DMS79 (cell line): ENCODE measurements around the gene DNM3.

Experiments
- DNase-seq: peaks from one replicate; lab custom pipeline; 2025; lab: John Stamatoyannopoulos, UW

The DNM3 gene

GRCh38 chr1:172140591-172140990 lies 299.3 kb downstream of the DNM3 start:
- no peak for DNase-seq

DNA sequence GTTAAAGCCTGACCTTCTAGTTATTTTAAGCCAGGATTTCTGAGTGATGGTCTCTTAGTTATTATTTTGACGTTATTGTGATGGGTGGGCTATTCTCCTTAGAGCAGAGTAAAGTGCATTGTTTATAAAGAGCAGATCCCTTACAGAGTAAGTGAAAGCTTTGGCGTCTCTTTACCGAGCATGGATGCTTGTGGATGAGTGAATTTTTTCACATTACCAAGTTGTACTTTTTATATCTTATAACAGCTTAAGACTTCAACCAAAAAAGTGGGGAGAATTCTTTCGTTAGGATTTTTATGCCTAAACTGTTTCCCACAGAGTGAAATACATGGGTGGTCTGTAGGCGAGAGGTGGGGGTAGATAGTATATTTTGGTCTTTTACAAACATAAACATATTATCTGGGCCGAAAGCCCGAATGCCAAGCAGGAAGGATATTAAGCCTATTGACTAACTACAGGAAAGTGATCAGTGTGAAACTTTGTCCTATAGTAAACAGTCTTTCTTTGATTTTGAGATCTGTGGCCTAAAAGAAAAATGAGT lies 300.1 kb downstream of the DNM3 start:
- no peak for DNase-seq

GRCh38 chr1:172142324-172142723 lies 301.0 kb downstream of the DNM3 start:
- no peak for DNase-seq

DNA sequence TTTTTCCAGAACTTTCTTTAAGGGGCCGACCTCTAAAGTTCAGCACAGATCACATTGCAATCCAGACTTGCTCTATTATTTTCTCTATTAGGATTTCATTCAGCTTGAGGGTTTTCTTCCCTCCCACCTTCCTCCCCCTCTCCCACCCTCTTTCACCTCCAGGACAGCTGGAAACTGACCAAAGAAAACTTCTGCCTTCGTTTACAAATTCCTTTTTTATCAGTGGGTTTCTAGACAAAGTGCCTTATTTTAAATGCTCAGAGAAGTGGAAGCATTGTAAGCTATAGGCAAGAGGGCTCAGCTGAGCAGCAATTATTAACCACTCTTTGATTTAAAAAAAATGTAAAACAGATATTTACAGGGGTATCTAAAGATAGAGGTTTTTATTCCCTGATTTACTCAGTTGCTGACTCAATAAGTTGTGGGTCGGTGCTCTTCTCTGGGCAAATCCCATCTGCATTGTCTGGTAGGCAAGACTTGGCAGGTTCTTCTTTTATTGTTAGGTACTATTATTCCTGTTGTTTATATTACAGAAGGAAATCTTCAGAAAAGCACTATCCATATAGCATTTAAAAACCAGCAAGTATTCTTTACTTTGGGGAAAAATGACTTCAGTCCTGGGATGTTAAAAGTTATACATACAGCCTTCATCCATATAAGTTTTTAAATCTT lies 302.2 kb downstream of the DNM3 start:
- no peak for DNase-seq

DNA sequence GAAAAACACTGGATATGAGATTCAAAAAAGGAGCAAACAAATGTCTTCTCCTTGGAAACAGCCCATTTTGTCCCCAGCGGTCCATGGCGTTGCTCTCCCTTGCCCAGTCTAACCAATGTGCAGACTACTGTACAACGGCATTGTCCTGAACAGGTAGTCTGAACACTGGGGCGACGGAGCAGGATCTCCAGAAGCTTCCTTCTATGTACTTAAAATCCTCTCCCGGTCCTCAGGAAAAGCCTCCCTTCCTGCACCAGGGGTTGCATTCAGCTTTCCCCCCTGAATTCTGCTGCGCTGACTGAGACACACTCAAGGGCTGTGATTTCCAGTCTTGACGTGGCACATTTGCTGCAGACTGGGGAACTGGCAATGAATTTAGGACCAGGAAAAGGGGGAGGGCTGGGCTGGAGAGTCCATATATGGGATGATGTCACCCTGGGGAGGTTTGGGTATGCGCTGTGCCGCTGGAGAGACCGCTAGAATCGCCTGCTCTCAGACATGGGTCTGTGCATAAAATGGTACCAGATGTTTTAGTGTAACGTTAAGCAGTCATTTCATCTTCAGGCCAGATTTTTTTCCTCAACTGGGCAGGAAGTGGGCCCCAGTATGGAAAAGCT lies 303.3 kb downstream of the DNM3 start:
- DNase-seq: no peak

GRCh38 chr1:172145231-172145651 lies 303.9 kb downstream of the DNM3 start:
- DNase-seq: no peak

DNA sequence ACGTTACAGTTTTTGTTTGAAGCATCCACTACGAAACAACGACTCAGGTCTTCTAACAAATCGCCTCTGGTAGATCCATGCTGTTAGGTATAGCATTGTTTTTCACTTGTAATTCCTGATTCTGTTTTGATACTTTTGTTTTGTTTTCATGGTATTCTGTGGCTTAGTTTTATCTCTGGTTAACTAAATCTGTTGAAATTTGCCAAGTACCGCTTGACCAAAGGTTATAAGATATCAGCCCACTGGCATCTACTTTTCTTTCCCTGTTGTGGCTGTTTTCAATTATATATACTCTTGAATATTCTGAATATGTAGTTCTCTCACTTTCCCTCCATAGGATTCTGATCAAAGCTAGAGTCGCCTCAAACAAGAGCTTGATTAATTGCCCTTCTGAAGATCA lies 304.4 kb downstream of the DNM3 start:
- DNase-seq: no peak

DNA sequence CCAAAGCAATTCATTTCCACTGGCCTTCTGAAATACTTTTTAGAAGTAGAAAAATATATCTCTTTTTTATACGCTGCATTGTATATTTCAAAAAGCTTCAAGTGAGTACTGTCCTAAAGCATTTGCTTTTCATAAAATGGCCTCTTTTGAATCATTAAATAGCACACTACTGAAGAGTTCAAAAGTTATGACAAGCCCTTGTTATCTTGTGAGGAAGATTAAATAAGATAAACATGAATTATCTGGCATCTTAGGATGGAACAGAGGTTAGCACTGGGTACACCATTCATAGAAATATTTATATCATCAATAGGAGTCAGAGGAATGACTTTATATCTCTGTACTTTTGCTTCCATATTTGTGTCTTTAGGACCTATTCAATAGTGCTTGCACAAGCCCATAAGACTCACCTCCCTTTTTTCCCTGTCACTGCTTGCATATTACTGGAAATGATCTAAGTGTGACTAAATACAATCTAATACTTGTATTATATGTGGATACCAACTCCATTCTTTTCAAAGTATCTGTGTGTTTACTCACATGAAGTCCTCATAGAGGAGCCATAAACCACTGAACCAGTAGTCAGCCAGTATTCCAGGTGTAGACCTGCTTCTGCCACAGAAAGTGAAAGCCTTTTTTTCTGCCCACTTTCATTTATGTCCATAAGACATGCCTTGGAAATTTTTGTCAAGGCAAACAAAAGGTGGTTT lies 305.0 kb downstream of the DNM3 start:
- no peak for DNase-seq

DNA sequence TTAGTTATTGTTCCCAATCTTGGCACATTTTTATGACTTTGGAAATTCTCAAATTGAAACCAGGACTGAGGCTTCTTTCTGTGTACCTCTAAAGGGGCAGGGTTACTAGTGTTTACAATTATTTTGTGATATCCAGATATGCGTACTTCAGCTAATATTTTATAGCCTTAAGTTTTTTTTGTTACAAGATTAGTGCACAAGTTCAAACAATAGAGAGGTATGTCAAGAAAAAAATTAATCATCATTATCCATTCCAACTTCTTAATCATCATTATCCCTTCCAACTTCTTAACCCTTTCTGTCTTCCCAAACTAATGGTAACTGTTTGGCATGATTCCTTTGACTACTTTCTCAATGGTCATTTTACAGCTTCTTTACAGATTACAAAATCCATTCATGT lies 306.2 kb downstream of the DNM3 start:
- no peak for DNase-seq

DNA sequence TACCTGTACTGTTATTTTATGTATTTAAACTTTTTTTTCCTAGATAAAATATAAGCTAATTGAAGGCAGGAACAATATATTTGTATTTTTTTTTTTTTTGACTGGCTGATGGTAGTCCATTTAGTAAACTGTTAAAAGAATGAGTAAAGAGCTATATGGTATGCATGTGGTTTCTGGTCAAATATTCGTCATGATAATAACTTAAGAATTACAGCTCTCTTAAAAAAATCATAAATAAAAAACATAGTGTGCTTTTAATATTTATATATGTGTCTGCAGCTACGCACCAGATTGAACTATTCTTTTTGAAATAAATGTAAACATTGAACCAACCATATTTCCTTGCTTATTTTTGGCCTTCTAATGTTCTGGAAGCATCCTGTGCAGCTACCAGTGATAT lies 306.9 kb downstream of the DNM3 start:
- no peak for DNase-seq

- no peak for DNase-seq
These were observed 307.4 kb downstream of the DNM3 start for GRCh38 chr1:172148707-172149106.

DNA sequence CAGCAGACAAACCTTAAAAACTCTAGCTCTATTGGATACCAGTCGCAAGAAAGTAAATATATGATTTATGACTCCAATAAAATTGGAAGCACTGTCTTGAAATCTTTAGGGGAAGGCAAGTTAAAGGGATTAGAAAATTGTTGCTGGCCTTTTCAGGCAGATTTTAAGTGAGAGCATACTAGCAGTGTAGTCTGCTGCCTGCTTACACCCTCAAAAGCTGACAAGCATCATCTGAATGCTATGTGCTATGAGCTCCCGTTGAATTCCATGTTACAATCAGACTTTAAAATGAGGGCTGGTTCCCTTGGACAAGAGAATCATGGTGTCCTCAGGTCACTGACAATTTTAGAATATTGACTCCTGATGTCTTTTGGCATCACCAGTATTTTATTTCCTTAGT lies 308.0 kb downstream of the DNM3 start:
- DNase-seq: no peak

GRCh38 chr1:172154551-172154950 lies 313.3 kb downstream of the DNM3 start:
- no peak for DNase-seq

DNA sequence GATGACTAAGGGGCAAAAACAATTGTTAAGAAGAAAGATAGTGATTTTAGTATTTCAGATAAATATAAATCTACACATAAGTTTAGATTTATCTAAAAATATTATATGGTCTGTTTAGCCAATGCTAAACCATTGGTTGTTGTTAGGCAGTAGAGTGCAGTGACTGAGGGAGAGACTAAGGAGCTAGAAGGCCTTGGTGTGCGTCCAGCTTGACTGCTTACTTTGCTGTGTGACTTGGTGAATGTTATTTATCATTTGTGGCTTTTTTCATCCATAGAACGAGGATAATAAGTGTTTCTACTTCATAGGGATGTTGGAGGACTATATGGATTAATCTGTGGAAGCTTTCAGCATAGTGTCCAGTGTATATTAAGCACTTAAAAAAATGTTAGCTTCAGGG lies 314.5 kb downstream of the DNM3 start:
- no peak for DNase-seq

GRCh38 chr1:172162236-172162635 lies 320.9 kb downstream of the DNM3 start:
- DNase-seq: no peak

GRCh38 chr1:172163498-172164215 lies 322.4 kb downstream of the DNM3 start:
- DNase-seq: no peak

GRCh38 chr1:172165403-172165802 lies 324.1 kb downstream of the DNM3 start:
- no peak for DNase-seq

- no peak for DNase-seq
These were observed 326.7 kb downstream of the DNM3 start for GRCh38 chr1:172167796-172168596.

DNA sequence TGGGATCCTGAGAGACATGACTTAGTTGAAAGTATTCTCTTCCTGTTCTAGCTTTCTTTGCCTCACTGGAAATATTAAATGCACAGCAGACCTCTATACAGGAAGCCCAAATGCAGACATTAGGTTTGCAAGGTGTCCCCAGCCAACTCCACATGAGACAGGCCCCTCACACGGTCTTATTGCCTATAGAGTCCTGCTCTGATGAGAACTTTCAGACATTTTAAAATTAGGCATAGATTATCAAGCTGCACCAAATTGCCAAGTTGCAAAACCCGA lies 327.2 kb downstream of the DNM3 start:
- DNase-seq: no peak

DNA sequence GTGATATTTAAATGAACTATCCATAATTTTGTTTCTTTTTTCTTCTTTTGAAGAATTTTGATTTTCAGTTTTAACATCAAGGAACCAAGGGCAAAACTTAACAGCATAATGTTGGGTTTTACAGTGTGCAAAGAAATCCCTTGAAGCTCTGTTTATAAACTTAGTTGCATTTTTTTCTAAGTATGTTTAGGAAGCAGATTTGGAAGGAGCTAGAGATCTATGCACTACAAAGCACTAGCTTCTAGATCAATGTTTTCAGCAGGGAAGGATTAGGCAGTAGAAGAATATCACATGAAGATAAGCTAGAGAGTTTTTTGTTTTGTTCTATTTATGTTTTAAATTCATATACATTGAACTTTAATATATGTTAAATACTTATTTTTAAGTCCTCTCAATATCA lies 328.5 kb downstream of the DNM3 start:
- no peak for DNase-seq

- DNase-seq: no peak
These were observed 331.1 kb downstream of the DNM3 start for GRCh38 chr1:172172352-172172831.

- DNase-seq: no peak
These were observed 334.9 kb downstream of the DNM3 start for GRCh38 chr1:172176206-172176605.
